GM12801 (cell line): ENCODE data around the gene ZBTB40.

ENCODE experiments used
- TF ChIP-seq, protein P1 (sequence below): IDR thresholded peaks from one replicate; pipeline ENCODE4 v1.5.1; 2011; ENCODE audit warnings: control low read depth; ENCODE audit not compliant: insufficient read length; ENCODE audit errors: extremely low read depth

The ZBTB40 gene

DNA sequence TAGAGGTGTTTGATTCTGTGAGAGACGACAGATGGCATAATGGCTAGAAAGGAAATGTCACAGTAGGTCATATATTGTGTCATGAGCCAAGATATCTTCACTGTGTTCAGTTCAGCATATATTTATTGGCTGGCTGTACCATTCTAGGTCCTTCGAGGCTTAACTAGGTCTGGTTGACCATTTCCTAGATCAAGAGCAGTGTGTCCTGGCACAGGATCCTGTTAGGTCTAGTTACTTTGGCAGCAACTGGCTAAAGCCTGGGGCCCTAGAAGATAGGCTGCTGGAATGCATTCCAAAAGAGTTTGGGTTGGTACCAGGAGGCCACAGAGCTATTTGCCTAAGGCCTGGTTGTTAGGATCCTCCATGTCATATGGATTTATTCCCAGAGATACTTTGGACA lies 20.9 kb downstream of the ZBTB40 start:
- TF ChIP-seq, protein P1, sequence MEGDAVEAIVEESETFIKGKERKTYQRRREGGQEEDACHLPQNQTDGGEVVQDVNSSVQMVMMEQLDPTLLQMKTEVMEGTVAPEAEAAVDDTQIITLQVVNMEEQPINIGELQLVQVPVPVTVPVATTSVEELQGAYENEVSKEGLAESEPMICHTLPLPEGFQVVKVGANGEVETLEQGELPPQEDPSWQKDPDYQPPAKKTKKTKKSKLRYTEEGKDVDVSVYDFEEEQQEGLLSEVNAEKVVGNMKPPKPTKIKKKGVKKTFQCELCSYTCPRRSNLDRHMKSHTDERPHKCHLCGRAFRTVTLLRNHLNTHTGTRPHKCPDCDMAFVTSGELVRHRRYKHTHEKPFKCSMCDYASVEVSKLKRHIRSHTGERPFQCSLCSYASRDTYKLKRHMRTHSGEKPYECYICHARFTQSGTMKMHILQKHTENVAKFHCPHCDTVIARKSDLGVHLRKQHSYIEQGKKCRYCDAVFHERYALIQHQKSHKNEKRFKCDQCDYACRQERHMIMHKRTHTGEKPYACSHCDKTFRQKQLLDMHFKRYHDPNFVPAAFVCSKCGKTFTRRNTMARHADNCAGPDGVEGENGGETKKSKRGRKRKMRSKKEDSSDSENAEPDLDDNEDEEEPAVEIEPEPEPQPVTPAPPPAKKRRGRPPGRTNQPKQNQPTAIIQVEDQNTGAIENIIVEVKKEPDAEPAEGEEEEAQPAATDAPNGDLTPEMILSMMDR, result no peak

DNA sequence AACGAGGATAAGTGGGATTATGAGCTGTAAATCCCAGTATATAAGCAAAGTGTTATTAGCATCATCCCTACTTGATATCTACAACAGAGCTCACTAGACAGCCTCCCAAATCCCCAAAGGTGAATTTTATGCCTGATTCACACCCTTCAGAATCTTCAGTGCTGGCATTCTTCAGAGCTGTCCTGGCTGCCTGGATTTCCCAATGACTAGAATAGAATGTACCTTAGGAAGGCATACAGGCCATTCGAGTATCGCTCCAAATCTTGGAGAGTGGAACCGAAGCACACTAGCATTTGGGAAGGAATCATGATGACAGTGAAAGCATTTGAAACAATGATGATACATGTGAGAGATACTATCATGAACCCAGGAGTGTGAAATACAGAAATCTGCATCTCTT lies 22.3 kb downstream of the ZBTB40 start:
- TF ChIP-seq, protein P1, result no peak

DNA sequence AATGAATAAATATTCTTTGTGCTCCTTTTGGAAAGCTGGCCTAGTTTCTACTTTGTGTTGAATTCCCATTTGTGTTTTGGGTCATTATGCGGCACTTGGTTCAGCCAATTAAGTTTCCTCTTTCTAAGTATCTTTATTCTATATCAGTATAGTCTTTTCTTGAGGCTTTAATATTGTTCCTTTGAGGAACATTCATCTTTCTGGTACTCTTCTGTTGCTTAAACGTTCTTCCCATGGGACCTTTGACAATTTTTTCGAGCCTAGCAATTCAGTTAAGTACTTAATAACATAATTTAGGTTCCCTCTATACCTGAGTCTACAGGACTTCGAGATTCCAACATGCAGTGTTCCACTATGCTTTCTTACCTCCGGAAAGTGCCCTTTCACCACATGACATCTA lies 24.9 kb downstream of the ZBTB40 start:
- TF ChIP-seq, protein P1, result no peak

DNA sequence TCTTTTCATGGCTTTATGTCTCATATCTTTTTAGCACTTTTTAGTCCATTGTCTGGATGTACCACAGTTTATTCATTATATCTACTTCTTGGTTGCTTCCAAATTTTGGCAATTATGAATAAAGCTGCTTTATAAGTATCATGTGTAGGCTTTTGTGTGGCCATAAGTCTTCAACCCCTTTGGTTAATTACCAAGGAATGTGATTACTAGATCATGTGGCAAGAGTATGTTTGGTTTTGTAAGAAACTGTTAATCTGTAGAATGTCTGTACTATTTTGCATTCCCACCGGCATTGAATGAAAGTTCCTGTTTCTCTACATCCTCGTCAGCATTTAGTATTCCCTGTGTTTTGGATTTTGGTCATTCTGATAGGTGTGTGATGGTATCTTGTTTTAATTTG lies 31.5 kb downstream of the ZBTB40 start:
- TF ChIP-seq, protein P1, result no peak

DNA sequence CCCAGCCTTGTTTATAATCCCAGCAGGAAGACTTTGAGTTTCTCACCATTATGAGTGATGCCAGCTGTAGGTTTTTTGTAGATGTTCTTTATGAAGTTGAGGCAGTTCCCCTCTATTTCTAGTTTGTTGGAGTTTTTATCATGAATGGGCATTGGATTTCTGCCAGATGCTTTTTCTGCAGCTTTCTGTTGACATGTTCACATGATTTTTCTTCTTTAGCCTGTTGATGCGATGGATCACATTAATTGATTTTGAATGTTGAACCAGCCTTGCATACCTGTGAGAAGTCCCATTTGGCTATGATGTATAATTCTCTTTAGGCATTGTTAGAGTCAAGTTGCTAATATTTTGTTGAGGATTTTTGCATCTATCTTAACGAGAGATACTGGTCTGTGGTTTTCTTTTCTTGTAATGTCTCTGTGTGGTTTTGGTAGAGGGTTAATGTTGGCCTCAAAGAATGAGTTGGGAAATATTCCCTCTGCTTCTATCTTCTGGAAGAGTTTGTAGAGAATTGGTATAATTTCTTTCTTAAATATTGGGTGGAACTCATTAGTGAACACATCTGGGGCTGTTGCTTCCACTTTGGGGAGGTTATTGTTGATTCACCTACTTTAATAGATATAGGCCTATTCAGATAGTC lies 33.2 kb downstream of the ZBTB40 start:
- TF ChIP-seq, protein P1, result no peak

DNA sequence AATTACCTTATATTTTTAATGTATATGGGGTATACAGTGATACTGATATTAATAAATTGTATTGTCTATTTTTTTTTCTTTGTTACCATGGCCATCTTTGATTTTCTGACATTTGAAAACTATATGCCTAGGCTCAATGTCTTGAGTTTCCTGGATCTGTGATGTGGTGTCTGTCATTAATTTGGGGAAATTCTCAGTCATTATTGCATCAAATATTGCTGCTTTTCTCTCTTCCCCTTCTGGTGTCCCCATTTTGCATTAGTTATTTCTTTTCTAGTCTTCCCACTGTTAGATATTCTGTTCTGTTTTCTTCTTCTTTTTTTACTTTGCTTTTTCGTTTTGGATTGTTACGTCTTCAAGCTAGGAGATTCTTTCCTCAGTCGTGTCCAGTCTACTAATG lies 33.8 kb downstream of the ZBTB40 start:
- TF ChIP-seq, protein P1, result no peak

DNA sequence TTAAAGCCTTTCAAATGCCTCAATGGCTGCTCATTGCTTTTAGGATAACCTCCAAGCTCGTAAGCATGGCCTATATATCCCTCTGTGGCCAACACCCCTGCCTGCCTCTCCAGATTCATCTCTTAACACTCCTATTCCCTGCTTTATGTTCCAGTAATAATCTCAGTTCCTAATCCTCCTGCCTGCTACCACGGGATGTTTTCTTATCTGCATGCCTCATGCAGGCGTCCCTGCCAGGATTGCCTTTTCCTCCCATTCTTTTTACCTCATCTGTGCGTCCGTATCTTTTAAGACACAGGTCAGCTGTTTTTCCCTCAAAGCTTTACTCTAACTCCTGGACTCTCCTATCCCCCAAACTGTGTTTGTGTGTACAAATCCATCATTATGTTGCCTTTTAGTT lies 36.1 kb downstream of the ZBTB40 start:
- TF ChIP-seq, protein P1, result no peak
